ENCODE results near the gene EEF1A2.
"Not testable (repeated sequence)": the region's sequence is repeated elsewhere in the genome, so short reads cannot be mapped to it uniquely, and the experiment has no call there.

Gene EEF1A2

GRCh38 chr20:63518351-63518861 lies 19.5 kb upstream of the EEF1A2 start:
- H3K4me1 ChIP-seq (ENCODE audit: low read length): no peaks in the 10 kb centered on the region
- peaks cover 2% of the 10 kb centered on the region; the same call in 1 of the 2 replicates for H3K27me3 ChIP-seq (ENCODE audit: low read depth, low read length)
- H2AFZ ChIP-seq (ENCODE audit: low read depth, low read length): no peak overlapping the region

GRCh38 chr20:63517376-63518309 lies 18.8 kb upstream of the EEF1A2 start:
- H4K20me1 ChIP-seq (ENCODE audit: insufficient read depth, low read length): no peaks in the 10 kb centered on the region
- H3K9me3 ChIP-seq (ENCODE audit: insufficient read depth, low read length): no peaks in the 10 kb centered on the region
- no peaks in the 10 kb centered on the region for H3K79me2 ChIP-seq (ENCODE audit: low read length)
- H3K27me3 ChIP-seq (ENCODE audit: low read depth, low read length): peaks cover 5% of the 10 kb centered on the region; the same call in 1 of the 2 replicates
- no peaks in the 10 kb centered on the region for H3K4me1 ChIP-seq (ENCODE audit: low read length)
- H2AFZ ChIP-seq (ENCODE audit: low read depth, low read length): no peak overlapping the region
- H3K9ac ChIP-seq (ENCODE audit: low read length): no peak overlapping the region
- no peak overlapping the region for H3K4me3 ChIP-seq (ENCODE audit: low read length)
- no peak for TF ChIP-seq EZH2phosphoT487 (IDR thresholded peaks at IDR 0.05; ENCODE audit: low read depth)
- no peak for TF ChIP-seq CTCF (IDR thresholded peaks at IDR 0.05; ENCODE audit: low read depth, low read length)
- no peak overlapping the region for H3K27ac ChIP-seq (ENCODE audit: low read length)
- H3K36me3 ChIP-seq (replicated peaks; ENCODE audit: low read depth, low read length): no peaks in the 10 kb centered on the region
- H3K4me2 ChIP-seq (ENCODE audit: low read length): no peak overlapping the region

More at GRCh38 chr20:63518351-63518861, 19.5 kb upstream of the EEF1A2 start:
- no peak for TF ChIP-seq CTCF (IDR thresholded peaks at IDR 0.05; ENCODE audit: low read depth, low read length)
- no peak for TF ChIP-seq EZH2phosphoT487 (IDR thresholded peaks at IDR 0.05; ENCODE audit: low read depth)
- Histone ChIP-seq H3K79me2 (ENCODE audit: low read length) (no peaks in the 10 kb centered on the region), H3K4me2 (ENCODE audit: low read length) (no peak overlapping the region), H3K9ac (ENCODE audit: low read length) (no peak overlapping the region), H3K9me3 (ENCODE audit: insufficient read depth, low read length) (peaks cover under 1% of the 10 kb centered on the region; the same call in 1 of the 2 replicates), H3K27ac (ENCODE audit: low read length) (no peak overlapping the region), H3K4me3 (ENCODE audit: low read length) (no peak overlapping the region), H4K20me1 (ENCODE audit: insufficient read depth, low read length) (no peaks in the 10 kb centered on the region), H3K36me3 (replicated peaks; ENCODE audit: low read depth, low read length) (no peaks in the 10 kb centered on the region)

DNA sequence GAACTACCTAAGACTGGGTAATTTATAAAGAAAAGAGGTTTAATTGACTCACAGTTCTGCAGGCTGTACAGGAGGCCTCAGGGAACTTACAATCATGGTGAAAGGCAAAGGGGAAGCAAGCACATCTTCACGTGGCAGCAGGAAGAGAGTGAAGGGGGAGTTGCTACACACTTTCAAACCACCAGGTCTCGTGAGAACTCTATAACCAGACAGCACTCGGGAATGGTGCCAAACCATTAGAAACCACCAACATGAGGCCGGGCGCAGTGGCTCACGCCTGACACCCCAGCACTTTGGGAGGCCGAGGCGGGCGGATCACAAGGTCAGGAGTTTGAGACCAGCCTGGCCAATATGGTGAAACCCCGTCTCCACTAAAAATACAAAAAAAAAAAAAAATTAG lies 15.6 kb upstream of the EEF1A2 start:
- not testable (repeated sequence) for H3K4me2 ChIP-seq (ENCODE audit: low read length); H3K27ac ChIP-seq (ENCODE audit: low read length); H3K27me3 ChIP-seq (ENCODE audit: low read depth, low read length); H4K20me1 ChIP-seq (ENCODE audit: insufficient read depth, low read length); H3K4me3 ChIP-seq (ENCODE audit: low read length); H2AFZ ChIP-seq (ENCODE audit: low read depth, low read length); H3K79me2 ChIP-seq (ENCODE audit: low read length); H3K9me3 ChIP-seq (ENCODE audit: insufficient read depth, low read length); H3K9ac ChIP-seq (ENCODE audit: low read length); H3K4me1 ChIP-seq (ENCODE audit: low read length); H3K36me3 ChIP-seq (replicated peaks; ENCODE audit: low read depth, low read length)

DNA sequence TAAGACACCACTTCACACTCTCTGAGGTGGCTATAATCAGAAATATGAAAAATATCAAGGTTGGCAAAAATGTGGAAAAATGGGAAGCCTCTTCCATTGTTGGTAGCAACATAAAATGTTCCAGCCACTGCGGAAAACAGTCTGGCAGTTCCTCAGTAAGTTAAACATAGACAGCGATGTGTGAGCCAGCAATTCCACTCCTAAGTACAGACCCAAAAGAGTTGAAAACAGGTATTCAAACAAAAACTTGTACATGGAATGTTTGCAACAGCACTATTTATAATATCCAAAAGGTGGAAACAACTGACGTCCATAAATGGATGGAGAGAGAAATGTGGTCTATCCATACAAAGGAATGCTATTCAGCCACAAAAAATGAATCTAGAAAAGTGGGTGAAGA lies 14.3 kb upstream of the EEF1A2 start:
- Histone ChIP-seq H3K9me3 (ENCODE audit: insufficient read depth, low read length) (no peaks in the 10 kb centered on the region), H3K4me2 (ENCODE audit: low read length) (no peak overlapping the region), H3K9ac (ENCODE audit: low read length) (no peak overlapping the region), H3K27me3 (ENCODE audit: low read depth, low read length) (peaks cover 5% of the 10 kb centered on the region; the same call in 1 of the 2 replicates), H3K4me3 (ENCODE audit: low read length) (no peak overlapping the region), H2AFZ (ENCODE audit: low read depth, low read length) (no peak overlapping the region), H3K79me2 (ENCODE audit: low read length) (no peaks in the 10 kb centered on the region), H4K20me1 (ENCODE audit: insufficient read depth, low read length) (no peaks in the 10 kb centered on the region), H3K27ac (ENCODE audit: low read length) (no peak overlapping the region), H3K4me1 (ENCODE audit: low read length) (no peaks in the 10 kb centered on the region), H3K36me3 (replicated peaks; ENCODE audit: low read depth, low read length) (no peaks in the 10 kb centered on the region)
- TF ChIP-seq CTCF (IDR thresholded peaks at IDR 0.05; ENCODE audit: low read depth, low read length) (no peak), EZH2phosphoT487 (IDR thresholded peaks at IDR 0.05; ENCODE audit: low read depth) (no peak)
